Stromal cell of bone marrow (primary cell): ENCODE data around the gene CSAD.

ENCODE experiments used
- DNase-seq: peaks from one replicate; pipeline ENCODE4 v3.0.0-alpha.2; 2012; ENCODE audit warnings: low read depth

CSAD gene

GRCh38 chr12:53199700-53200099 lies 19.0 kb upstream of the CSAD start:
- no peak for DNase-seq

GRCh38 chr12:53198486-53199110 lies 17.9 kb upstream of the CSAD start:
- no peak for DNase-seq

GRCh38 chr12:53197011-53197640 lies 16.4 kb upstream of the CSAD start:
- no peak for DNase-seq

DNA sequence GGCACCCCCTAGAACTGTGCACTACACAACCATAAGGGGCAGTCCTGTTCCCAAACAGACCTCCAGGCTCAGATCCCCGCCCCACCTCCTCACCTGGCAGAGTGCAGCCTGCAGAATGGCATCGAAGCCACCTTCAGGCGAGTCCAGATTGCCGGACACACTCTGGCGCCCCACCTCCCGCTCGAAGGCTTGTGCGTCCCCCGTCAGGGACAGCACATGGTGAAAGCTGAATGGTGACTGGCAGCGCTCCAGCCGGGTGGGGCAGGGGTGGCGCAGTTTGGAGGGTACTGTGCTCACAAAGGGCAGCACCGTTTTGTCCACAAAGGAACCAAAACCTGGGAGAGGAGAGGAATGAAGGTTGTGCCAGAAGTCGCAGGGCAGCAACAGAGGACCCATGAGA lies 15.8 kb upstream of the CSAD start:
- no peak for DNase-seq

GRCh38 chr12:53195516-53196420 lies 15.0 kb upstream of the CSAD start:
- no peak for DNase-seq

GRCh38 chr12:53194973-53195372 lies 14.2 kb upstream of the CSAD start:
- no peak for DNase-seq

GRCh38 chr12:53193985-53194716 lies 13.4 kb upstream of the CSAD start:
- DNase-seq, result no peak

DNA sequence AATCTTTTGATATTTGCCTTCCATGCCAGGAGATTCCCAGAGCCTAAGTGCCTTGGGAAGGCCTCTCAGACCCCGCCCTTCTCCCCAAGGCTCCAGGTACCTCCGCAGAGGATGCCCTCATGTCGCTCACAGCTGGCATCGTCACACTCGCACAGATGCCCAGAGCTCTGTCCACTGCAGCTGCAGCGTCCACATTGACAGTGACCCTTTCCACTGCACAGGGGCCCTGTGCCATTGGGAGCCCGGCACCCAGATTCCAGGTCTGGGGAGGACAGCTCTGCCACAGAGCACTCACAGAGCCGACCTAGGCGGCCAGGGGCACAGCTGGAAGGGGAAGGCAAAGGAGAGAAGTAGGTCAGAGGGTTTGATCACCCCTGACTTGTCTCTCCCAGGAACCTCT lies 12.3 kb upstream of the CSAD start:
- no peak for DNase-seq

DNA sequence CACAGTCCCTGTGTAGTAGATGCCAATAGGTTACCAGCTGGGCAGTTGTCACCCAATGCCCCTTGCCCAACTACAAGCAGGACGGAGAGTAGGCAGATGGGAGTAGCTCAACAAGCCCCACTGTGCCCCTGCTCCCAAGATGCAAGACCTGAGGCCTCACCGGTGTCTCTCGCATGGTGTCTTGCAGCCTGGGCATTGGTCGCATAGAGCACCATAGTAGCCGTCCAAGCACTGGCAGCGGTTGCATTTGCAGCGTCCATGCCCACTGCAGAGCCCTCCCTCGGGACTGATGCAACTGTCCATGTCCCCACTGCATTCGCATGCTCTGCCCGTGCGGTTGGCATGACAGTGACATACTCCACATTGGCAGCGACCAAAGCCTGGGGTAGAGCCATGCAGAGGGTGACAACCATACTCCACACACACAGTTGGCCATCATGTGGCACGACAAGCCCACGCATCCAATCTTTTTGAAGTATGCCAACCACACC lies 11.9 kb upstream of the CSAD start:
- DNase-seq, result no peak

GRCh38 chr12:53191885-53192530 lies 11.3 kb upstream of the CSAD start:
- no peak for DNase-seq

DNA sequence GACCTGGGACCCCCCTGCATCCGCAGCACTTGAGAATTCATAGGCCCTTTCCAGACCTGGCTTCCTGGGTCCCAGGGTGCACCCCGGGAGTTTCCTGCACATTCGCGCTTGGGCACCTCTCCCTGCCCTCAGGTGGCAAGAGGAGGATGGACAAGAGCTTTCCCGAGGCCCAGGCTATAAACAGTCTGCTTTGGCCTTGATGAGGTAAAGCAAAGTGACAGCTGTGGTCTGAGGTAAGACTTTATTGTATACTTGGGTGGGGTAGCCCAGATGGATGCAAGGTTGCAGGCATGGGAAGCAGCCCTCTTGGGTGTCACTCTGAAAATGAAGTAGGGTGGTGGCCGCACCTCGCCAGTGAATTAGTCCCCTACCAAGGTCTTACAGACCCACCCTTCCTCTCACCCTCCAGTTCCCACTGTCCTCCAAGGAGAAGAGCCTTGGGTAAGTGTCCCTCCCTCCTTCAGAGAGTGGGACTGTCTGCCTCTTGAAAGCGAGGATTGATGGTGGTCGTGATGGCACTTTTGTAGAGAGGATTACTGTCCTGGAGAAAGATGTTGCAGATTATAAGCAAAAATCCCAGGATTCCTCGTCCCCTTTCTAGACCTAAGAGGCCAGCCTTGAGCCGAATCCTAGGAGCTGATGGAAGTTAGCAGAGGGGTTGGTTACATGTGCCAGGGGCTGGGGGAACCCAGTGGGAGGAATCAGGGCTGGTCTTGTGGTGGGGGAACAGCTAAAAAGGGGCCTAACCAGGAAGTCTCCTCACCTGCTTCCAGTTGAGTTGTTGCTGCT lies 10.6 kb upstream of the CSAD start:
- DNase-seq, result no peak

- DNase-seq, result peak; percentile 71
Measured at GRCh38 chr12:53190108-53190729, 9.5 kb upstream of the CSAD start.

GRCh38 chr12:53187145-53187899 lies 6.6 kb upstream of the CSAD start:
- DNase-seq, result no peak

- DNase-seq, result no peak
Measured at GRCh38 chr12:53186745-53187144, 6.0 kb upstream of the CSAD start.

- no peak for DNase-seq
Measured at GRCh38 chr12:53185582-53186153, 4.9 kb upstream of the CSAD start.

DNA sequence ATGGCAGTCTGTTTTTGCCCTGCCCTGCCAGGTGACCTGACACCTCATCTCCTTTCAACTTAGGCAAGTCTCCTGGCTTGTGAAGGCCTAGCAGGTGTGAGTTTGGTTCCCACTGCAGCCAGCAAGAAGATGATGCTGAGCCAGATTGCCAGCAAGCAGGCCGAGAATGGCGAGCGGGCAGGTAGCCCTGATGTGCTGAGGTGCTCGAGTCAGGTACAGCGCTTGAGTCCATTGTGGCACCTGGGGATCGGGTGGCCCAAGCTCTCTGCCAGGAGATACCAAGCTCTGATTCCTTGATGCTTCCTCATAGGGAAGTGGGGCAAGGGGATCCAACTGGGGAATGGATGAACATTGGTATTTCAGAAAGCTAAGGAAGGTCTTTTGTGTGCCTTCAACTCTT lies 4.1 kb upstream of the CSAD start:
- no peak for DNase-seq

GRCh38 chr12:53182903-53183302 lies 2.2 kb upstream of the CSAD start:
- DNase-seq, result no peak

DNA sequence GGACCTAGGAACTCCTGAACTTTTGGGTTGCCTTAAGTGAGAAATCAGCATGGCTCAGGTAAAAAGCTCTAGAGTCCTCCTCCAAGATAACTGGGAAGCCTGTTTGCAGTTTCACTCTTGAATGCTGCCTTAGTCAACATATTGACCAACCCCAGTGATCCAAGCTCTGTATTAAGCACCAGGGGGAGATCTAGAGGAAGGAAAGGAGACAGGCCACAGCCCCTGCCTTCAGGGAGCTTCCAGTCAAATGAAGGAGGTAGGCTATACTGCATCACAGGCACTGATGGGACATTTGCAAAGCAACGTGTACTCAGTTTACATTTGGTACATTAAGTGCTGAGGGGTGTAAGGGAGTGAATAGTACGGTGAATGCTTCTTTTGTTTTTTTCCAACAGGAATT lies 1.2 kb upstream of the CSAD start:
- DNase-seq, result no peak

DNA sequence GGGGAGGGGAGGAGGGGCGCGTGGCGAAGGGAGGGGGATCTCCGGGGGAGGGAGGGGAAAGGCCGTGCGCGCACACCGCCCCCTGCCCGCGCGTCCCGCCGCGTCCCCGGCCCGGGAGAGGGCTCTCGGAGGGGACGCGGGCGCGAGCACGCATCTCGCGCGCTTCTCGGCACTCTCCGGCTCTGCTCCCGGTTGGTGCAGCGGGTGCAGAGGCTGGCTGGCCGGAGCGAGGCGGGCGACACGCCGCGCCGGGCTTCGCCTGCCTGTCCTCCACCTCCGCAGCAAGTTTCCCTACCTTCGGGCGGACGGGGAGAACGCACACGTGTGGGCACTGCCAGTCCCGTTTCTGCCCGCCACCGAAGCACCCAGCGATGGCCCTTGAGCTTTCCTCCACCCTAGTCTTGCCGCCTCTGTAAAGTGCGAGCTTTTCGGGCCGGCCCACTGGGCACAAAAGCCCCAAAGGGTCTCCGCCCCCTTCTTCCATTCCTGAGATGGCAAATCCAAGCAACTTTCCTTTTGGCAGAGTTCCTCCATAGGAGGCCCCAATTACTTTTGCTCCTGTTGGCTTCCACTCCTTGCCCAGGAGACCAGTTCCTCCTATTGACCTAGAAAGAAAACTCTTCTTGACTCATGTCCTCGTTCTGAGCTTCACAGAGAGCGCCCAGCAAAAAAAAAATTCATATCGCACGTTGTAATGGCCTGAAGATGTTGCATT lies 363 bp upstream of the CSAD start:
- DNase-seq, result no peak
